Adrenal gland (tissue), 5 donors: ENCODE data around the gene ADAMTS20.

ENCODE experiments used
- CTCF ChIP-seq, 6 experiments: fragments of 450-650 bp in 4 of 6; fragments of 200-600 bp in 2 of 6; sonication (generic) in 1 of 6; IDR thresholded peaks; 1 replicate in 5 of 6; 2 replicates in 1 of 6; pipeline versions ENCODE4 v1.5.1 to v1.8.0; 2016 to 2021; ENCODE audit warnings: antibody characterized with exemption in 6 of 6, mild to moderate bottlenecking in 2 of 6, moderate library complexity in 1 of 6
- POLR2A ChIP-seq, 2 donors: fragments of 450-650 bp; IDR thresholded peaks; one replicate each; pipeline ENCODE4 v1.6.1; 2017; ENCODE audit warnings: antibody characterized with exemption in 2 of 2, mild to moderate bottlenecking in 2 of 2, moderate library complexity in 1 of 2
- donor health status: DM: no; HTN: no; CAD: no.

GRCh38 chr12:43349863-43350262, 202.1 kb downstream of the ADAMTS20 start:
- TF ChIP-seq POLR2A (IDR thresholded peaks at IDR 0.05): no peak
- TF ChIP-seq CTCF (IDR thresholded peaks at IDR 0.05): peak in 1 of 6 experiments; percentile 15
